22Rv1 (cell line): ENCODE measurements around the gene NFU1.

ENCODE experiments used
- H3K27ac ChIP-seq: fragments of 450-650 bp; 2 replicates; pipeline ENCODE4 v1.5.1; 2017
- ZFX ChIP-seq: fragments of 450-650 bp; IDR thresholded peaks from 2 replicates; pipeline ENCODE4 v1.6.1; 2017; ENCODE audit warnings: antibody characterized with exemption, borderline replicate concordance
- TF ChIP-seq, protein P1 (sequence below): fragments of 450-650 bp; IDR thresholded peaks from 2 replicates; pipeline ENCODE4 v1.5.1; 2017; ENCODE audit warnings: mild to moderate bottlenecking

The NFU1 gene

DNA sequence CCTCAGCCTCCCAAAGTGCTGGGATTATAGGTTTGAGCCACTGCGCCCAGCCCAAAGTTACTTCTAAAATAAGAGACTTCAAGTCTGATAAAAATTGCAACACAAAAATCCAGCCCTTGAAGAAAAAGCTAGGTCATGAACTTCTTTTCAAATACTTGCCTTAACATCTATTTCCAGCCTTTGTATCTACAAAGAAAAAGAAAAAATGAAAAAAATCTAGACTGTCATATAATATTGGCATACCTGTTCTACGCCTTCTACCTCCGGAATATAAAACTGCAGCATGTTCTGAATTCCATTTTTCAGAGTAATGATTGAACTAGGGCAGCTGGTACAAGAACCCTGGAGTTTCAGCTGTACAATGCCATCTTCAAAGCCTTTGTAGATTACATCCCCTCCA lies 37.1 kb downstream of the NFU1 start:
- TF ChIP-seq ZFX: no peak
- TF ChIP-seq, protein P1, sequence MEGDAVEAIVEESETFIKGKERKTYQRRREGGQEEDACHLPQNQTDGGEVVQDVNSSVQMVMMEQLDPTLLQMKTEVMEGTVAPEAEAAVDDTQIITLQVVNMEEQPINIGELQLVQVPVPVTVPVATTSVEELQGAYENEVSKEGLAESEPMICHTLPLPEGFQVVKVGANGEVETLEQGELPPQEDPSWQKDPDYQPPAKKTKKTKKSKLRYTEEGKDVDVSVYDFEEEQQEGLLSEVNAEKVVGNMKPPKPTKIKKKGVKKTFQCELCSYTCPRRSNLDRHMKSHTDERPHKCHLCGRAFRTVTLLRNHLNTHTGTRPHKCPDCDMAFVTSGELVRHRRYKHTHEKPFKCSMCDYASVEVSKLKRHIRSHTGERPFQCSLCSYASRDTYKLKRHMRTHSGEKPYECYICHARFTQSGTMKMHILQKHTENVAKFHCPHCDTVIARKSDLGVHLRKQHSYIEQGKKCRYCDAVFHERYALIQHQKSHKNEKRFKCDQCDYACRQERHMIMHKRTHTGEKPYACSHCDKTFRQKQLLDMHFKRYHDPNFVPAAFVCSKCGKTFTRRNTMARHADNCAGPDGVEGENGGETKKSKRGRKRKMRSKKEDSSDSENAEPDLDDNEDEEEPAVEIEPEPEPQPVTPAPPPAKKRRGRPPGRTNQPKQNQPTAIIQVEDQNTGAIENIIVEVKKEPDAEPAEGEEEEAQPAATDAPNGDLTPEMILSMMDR: no peak
- no peak overlapping the region for H3K27ac ChIP-seq

DNA sequence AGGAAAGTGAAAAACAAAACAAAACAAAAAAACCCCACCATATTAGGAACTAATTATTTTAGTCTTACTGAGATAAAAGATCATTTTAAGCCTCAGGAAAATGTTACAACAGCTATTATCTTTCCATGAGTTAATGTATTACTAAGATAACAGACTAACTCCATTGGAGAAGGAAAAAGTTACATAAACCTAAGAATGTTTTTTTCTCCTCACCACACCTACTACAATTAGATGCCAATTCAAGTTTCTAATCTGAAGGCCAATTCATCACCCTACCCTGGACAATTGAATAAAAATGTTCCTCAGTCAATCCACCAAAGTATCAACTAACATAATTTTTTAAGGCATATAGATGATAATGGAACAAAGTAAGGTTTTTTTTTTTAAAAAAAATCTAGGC lies 40.0 kb downstream of the NFU1 start:
- TF ChIP-seq, protein P1: no peak
- TF ChIP-seq ZFX: no peak
- no peak overlapping the region for H3K27ac ChIP-seq

DNA sequence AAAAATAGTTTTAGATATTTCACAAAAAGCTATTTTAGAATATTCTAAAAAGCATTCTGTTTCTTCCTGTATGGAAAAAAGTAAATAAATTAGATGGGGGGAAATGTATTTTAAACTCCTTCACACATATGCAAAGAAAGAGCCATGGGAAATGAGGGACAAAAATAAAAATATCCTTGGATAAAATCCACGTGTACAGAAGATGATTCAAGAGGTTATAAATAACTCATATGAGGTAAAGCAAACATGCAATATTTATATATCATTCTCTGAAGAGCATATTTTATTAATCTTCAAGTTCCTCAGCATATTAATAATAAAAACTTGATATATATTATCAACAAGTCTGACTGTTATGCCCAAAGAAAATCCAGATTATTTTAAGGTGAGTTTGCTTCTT lies 41.4 kb downstream of the NFU1 start:
- TF ChIP-seq, protein P1: no peak
- TF ChIP-seq ZFX: no peak
- H3K27ac ChIP-seq: no peak overlapping the region

DNA sequence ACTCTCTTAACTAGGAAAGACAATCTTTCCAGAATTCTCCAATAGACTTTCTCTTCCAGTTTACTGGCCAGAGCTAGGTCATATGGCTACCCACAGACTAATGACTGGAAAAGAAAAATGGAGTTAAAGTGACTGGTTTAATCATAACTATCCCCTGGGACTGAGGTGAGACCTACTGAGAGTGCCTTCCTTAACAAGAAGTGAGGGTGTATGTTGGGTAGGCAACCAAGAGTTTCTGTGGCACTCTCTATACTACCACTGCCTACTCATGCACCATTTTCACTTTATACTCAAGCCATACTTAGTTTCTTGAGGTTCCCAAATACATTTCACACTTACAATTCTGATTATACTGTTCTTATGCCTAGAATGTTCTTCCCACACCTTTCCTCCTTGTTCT lies 43.3 kb downstream of the NFU1 start:
- H3K27ac ChIP-seq: no peak overlapping the region
- TF ChIP-seq, protein P1: no peak
- TF ChIP-seq ZFX: no peak

- no peak for TF ChIP-seq ZFX
- TF ChIP-seq, protein P1: no peak
- no peak overlapping the region for H3K27ac ChIP-seq
These were observed 46.8 kb downstream of the NFU1 start for GRCh38 chr2:69390471-69390870.

DNA sequence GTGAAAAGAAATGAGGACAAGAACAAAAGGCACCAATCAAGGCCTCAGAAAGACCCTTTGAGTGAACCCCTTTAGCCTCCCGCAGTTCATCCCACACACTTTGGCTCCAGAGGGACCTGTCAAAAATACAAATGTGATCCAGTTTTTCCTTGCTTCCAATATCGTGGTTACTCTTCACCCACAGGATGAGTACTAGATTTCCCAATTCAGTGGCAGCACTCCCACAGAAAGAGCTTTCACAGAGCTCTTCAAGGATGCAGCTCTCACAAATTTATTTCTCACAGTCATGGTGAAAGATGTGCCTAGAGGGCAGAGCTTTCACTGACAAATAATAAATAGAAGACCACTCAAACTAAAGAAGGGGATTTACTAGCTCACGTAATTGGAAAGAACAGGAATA lies 47.2 kb downstream of the NFU1 start:
- H3K27ac ChIP-seq: no peak overlapping the region
- TF ChIP-seq ZFX: no peak
- TF ChIP-seq, protein P1: no peak

GRCh38 chr2:69389271-69389670 lies 48.0 kb downstream of the NFU1 start:
- TF ChIP-seq ZFX: no peak
- TF ChIP-seq, protein P1: no peak
- H3K27ac ChIP-seq: no peak overlapping the region
